ENCODE measurements around the gene NOP14.

Gene NOP14

DNA sequence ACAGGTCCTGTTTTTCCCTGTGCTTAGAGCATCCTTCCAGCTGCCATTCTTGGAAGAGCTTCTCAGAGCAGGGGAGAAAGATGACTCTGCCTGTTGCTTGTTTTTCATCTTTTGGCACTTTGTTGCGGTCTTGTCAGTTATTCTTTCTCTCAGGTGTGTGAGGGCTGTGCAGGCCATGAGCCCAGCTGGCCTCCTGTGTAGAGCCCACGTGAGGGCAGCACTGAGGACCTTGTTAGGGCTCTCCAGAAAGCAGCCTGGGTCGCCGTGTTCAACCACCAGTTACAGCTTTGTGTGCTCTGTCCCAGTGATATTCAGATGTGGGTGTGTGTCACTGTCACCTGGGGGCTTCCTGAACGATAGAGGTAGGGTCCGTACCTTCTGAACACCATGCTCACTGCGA lies 52.8 kb downstream of the NOP14 start:
- TF ChIP-seq CTCF (IDR thresholded peaks at IDR 0.05; ENCODE audit: insufficient read depth, missing control alignments) = no peak
- DNase-seq (ENCODE audit: insufficient read length, low spot score) = no peak
- no peak for FAIRE-seq

- no peak for DNase-seq (ENCODE audit: insufficient read length, low spot score)
- no peak for TF ChIP-seq CTCF (IDR thresholded peaks at IDR 0.05; ENCODE audit: insufficient read depth, missing control alignments)
- FAIRE-seq = no peak
Measured at GRCh38 chr4:2909583-2909982, 53.6 kb downstream of the NOP14 start.

DNA sequence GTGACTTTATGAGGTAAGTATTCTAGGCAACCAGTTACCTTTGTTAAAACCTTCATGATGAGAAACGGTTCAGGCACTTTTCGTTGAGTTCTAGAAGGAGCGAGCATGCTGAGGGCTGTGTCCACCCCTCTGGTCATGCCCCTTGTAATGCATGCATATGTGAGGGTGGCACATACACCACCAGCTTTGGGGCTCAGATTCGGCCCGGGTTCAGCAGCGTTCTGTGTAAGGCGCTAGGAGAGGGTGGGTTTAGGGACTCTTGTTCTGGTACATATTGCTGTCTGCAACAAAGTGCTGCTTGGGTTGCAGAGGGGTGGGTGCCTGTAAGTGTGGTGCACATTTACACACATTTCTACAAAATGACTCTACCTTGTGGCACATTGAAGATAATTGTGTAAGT lies 54.5 kb downstream of the NOP14 start:
- FAIRE-seq = no peak
- TF ChIP-seq CTCF (IDR thresholded peaks at IDR 0.05; ENCODE audit: insufficient read depth, missing control alignments) = no peak
- DNase-seq (ENCODE audit: insufficient read length, low spot score) = no peak

DNA sequence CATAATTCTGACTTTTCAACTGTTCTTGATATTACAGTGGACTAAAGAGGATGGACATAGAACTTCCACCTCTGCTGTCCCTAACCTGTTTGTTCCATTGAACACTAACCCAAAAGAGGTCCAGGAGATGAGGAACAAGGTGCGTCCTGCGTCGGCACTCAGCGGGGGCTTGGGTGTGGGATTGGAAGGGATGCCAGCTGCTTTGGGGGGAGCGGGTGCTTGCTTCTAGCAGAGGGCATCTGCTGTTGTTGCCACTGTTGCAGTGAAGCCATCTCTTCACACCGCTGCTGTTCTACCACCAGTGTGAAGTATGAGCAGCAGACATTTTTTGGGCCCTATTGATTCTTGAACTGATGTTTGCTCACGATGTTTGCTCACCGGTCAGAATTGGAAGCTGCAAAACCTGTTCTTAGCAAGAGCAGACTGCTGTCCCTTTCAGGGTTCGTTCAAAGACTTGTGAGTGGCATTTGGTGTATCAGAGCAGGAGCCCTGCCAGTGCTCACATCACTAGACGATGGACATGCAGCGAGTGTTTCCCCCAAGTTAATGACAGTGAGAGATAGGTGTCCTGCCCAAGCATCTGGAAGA lies 55.4 kb downstream of the NOP14 start:
- no peak for TF ChIP-seq CTCF (IDR thresholded peaks at IDR 0.05; ENCODE audit: insufficient read depth, missing control alignments)
- no peak for DNase-seq (ENCODE audit: insufficient read length, low spot score)
- no peak for FAIRE-seq

GRCh38 chr4:2907226-2907625 lies 56.0 kb downstream of the NOP14 start:
- FAIRE-seq (no peak), DNase-seq (ENCODE audit: insufficient read length, low spot score) (no peak)
- no peak for TF ChIP-seq CTCF (IDR thresholded peaks at IDR 0.05; ENCODE audit: insufficient read depth, missing control alignments)

GRCh38 chr4:2906218-2906617 lies 57.0 kb downstream of the NOP14 start:
- no peak for TF ChIP-seq CTCF (IDR thresholded peaks at IDR 0.05; ENCODE audit: insufficient read depth, missing control alignments)
- FAIRE-seq = no peak
- no peak for DNase-seq (ENCODE audit: insufficient read length, low spot score)

DNA sequence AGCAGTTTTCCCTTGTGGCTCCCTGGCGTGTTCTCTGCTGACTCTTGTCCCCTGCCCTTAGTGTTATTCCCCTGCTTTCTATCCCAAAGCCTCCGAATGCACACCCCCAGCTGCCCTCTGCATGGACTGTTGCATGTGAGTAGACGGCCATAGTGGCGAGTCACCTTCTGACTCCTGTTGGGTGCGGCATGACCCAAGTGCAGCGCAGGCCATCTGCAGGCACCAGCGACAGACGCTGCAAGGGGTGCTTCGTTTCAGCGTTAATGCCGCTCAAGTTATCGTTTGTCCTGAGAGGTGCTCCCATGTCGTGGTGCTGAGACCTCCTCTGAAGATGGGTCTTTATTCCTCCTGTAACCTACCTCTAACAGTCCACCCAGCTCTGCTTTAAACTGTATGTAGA lies 57.7 kb downstream of the NOP14 start:
- TF ChIP-seq CTCF (IDR thresholded peaks at IDR 0.05; ENCODE audit: insufficient read depth, missing control alignments) = no peak
- no peak for FAIRE-seq
- DNase-seq (ENCODE audit: insufficient read length, low spot score) = no peak

All from D721Med (cell line).